ENCODE results near the gene KCNQ4.

- no peak for TF ChIP-seq POLR2AphosphoS5 (IDR thresholded peaks at IDR 0.05; ENCODE audit: low read depth, low read length)
- TF ChIP-seq TAF1 (IDR thresholded peaks at IDR 0.05; ENCODE audit: borderline replicate concordance, low read depth, low read length) = no peak
These were observed 1.2 kb downstream of the KCNQ4 start for GRCh38 chr1:40784771-40785151.

Data from GM12892 (cell line).